CD4-positive, alpha-beta T cell (primary cell): ENCODE results near the gene PAPSS1. TPM values are rescaled to one million over a fixed set of nuclear protein-coding genes. Genes with fewer than 3 reads are reported as not detected.
A peak's percentile ranks its signal among the peaks of the same experiment; 100 is the strongest.
"Not testable (repeated sequence)": the region's sequence is repeated elsewhere in the genome, so short reads cannot be mapped to it uniquely, and the experiment has no call there.

Source experiments
- ATAC-seq: fragments of 200-7000 bp; cut with Tn5 transposase; one replicate; pipeline ENCODE4 v1.10.0; 2022; ENCODE audit warnings: mild to moderate bottlenecking; ENCODE audit not compliant: poor library complexity
- CTCF ChIA-PET: fragments of 350-600 bp; sonication (Branson Sonifier 250); formaldehyde crosslinking; loops from one replicate; lab custom pipeline; 2021; ENCODE audit warnings: antibody characterized with exemption, inconsistent platforms; lab: Charles Lee
- POLR2A ChIA-PET: fragments of 350-600 bp; sonication (Branson Sonifier 250); formaldehyde crosslinking; loops from one replicate; lab custom pipeline; 2021; ENCODE audit warnings: antibody characterized with exemption, inconsistent platforms; lab: Charles Lee
- DNase-seq, 14 experiments: peaks; one replicate each; pipeline ENCODE4 v3.0.0-alpha.2; 2013 to 2020; ENCODE audit warnings: mixed read lengths in 2 of 14
- H3K27ac ChIP-seq, 2 donors: one replicate each; pipeline versions ENCODE4 v1.5.1 to v1.7.0; 2013; ENCODE audit warnings: low read length in 2 of 2, low read depth in 1 of 2, mild to moderate bottlenecking in 1 of 2
- H3K27me3 ChIP-seq, 2 experiments: 1 replicate in 1 of 2; 2 replicates in 1 of 2; pipeline versions ENCODE4 v1.6.1 to v1.7.0; 2013; ENCODE audit warnings: low read length in 2 of 2, control low read depth in 1 of 2, mild to moderate bottlenecking in 1 of 2, moderate library complexity in 1 of 2; ENCODE audit not compliant: insufficient read depth in 2 of 2, control insufficient read depth in 1 of 2
- H3K36me3 ChIP-seq: one replicate; pipeline ENCODE4 v1.6.1; 2013; ENCODE audit warnings: low read length, control low read depth; ENCODE audit not compliant: insufficient read depth
- H3K4me1 ChIP-seq: one replicate; pipeline ENCODE4 v1.6.1; 2013; ENCODE audit warnings: low read length, control low read depth; ENCODE audit not compliant: insufficient read depth
- H3K4me3 ChIP-seq: one replicate; pipeline ENCODE4 v1.5.1; 2013; ENCODE audit warnings: mild to moderate bottlenecking, low read length, moderate library complexity
- H3K9me3 ChIP-seq, 2 experiments: 1 replicate in 1 of 2; 2 replicates in 1 of 2; pipeline versions ENCODE4 v1.6.1 to v1.7.0; 2013; ENCODE audit warnings: low read length in 2 of 2, mild to moderate bottlenecking in 2 of 2, control low read depth in 1 of 2, moderate library complexity in 1 of 2; ENCODE audit not compliant: control insufficient read depth in 1 of 2, insufficient read depth in 1 of 2
- H3K27ac Mint-ChIP-seq: one replicate; pipeline ENCODE4 v1.8.0; 2020; ENCODE audit warnings: mixed read lengths
- H3K27me3 Mint-ChIP-seq: one replicate; pipeline ENCODE4 v1.8.0; 2021; ENCODE audit warnings: mixed read lengths
- H3K36me3 Mint-ChIP-seq: one replicate; pipeline ENCODE4 v1.8.0; 2021; ENCODE audit warnings: low read depth, mixed read lengths
- H3K4me1 Mint-ChIP-seq: one replicate; pipeline ENCODE4 v1.8.0; 2021; ENCODE audit warnings: low read depth, mixed read lengths
- H3K4me3 Mint-ChIP-seq: one replicate; pipeline ENCODE4 v1.8.0; 2020; ENCODE audit warnings: mild to moderate bottlenecking, mixed read lengths
- H3K9me3 Mint-ChIP-seq: one replicate; pipeline ENCODE4 v1.8.0; 2020; ENCODE audit warnings: mixed read lengths
- CTCF ChIP-seq: fragments of 200-600 bp; IDR thresholded peaks from one replicate; pipeline ENCODE4 v1.8.0; 2022; ENCODE audit warnings: antibody characterized with exemption, mild to moderate bottlenecking
- intact Hi-C, 2 experiments: fragments of 100-400 bp; cut with DNase I in 1 of 2; cut with micrococcal nuclease in 1 of 2; formaldehyde crosslinking; loops; one replicate each; pipeline versions ENCODE4 v1.15.1 to v1.9.0; 2023 to 2025; cut with DNase I, micrococcal nuclease
- total RNA-seq, 174 experiments: library from RNA in 2 of 174; stranded (reverse) in 2 of 174; gene quantifications; one replicate each; pipeline ENCODE4 v1.2.3 and lab custom pipeline; 2021 to 2026

Gene PAPSS1
- total RNA-seq, 2 experiments from 2014 or later, result 5.6 to 6.6 TPM

- ChIA-PET CTCF (no interaction called here), POLR2A (interaction anchor here (1.5 kb wide), 1 partner anchor 13 kb away, joined by 4 read pairs; the partner anchor contains the start of gene PAPSS1)
- intact Hi-C loops, result loop anchor here (10.0 kb wide), 3 partner anchors 289 to 1499 kb away; no protein-coding TSS in a partner anchor
- TF ChIP-seq CTCF, result no peak
- Histone ChIP-seq H3K27ac (no peak overlapping the region), H3K36me3 (no peaks in the 10 kb centered on the region), H3K4me3 (no peak overlapping the region), H3K9me3 (no peaks in the 10 kb centered on the region), H3K4me1 (peaks cover 4% of the 10 kb centered on the region), H3K27me3 (no peaks in the 10 kb centered on the region)
- ATAC-seq (no peak), DNase-seq (no peak)
- Mint-ChIP-seq H3K4me3 (no peak overlapping the region), H3K27me3 (peaks cover 4% of the 10 kb centered on the region), H3K9me3 (no peaks in the 10 kb centered on the region), H3K27ac (no peak overlapping the region), H3K4me1 (no peaks in the 10 kb centered on the region), H3K36me3 (no peaks in the 10 kb centered on the region)
Measured at GRCh38 chr4:107733431-107733925, 13.4 kb upstream of the PAPSS1 start.

- peaks cover 10% of the 10 kb centered on the region for H3K27me3 Mint-ChIP-seq
- H3K9me3 ChIP-seq, H3K27ac ChIP-seq, H3K4me1 ChIP-seq, DNase-seq, CTCF ChIA-PET, H3K4me3 ChIP-seq, intact Hi-C loops, POLR2A ChIA-PET, H3K9me3 Mint-ChIP-seq, H3K36me3 ChIP-seq, H3K27ac Mint-ChIP-seq, ATAC-seq, H3K36me3 Mint-ChIP-seq, H3K4me1 Mint-ChIP-seq, H3K4me3 Mint-ChIP-seq, H3K27me3 ChIP-seq: not testable (repeated sequence)
Measured at GRCh38 chr4:107729050-107729449, 9.0 kb upstream of the PAPSS1 start.

- CTCF ChIA-PET, H3K36me3 Mint-ChIP-seq, POLR2A ChIA-PET, H3K36me3 ChIP-seq, H3K9me3 Mint-ChIP-seq, H3K9me3 ChIP-seq, H3K27me3 ChIP-seq, H3K4me3 ChIP-seq, H3K4me1 Mint-ChIP-seq, H3K4me1 ChIP-seq, H3K27ac Mint-ChIP-seq, DNase-seq, intact Hi-C loops, H3K4me3 Mint-ChIP-seq, H3K27ac ChIP-seq, ATAC-seq: not testable (repeated sequence)
- peaks cover 10% of the 10 kb centered on the region for H3K27me3 Mint-ChIP-seq
Measured at GRCh38 chr4:107726131-107726925, 6.3 kb upstream of the PAPSS1 start.

- TF ChIP-seq CTCF, result no peak
- ChIA-PET POLR2A (no interaction called here), CTCF (no interaction called here)
- Histone ChIP-seq H3K4me1 (peaks cover 10% of the 10 kb centered on the region), H3K27me3 (peaks cover 0 to 2% of the 10 kb centered on the region in 2 experiments), H3K36me3 (no peaks in the 10 kb centered on the region), H3K27ac (no peak overlapping the region), H3K4me3 (no peak overlapping the region), H3K9me3 (no peaks in the 10 kb centered on the region)
- H3K27ac Mint-ChIP-seq, result no peak overlapping the region
- H3K27me3 Mint-ChIP-seq, result peaks cover 10% of the 10 kb centered on the region
- H3K4me1 Mint-ChIP-seq, result peaks cover 13% of the 10 kb centered on the region
- no peak overlapping the region for H3K4me3 Mint-ChIP-seq
- no peak for DNase-seq
- no peak for ATAC-seq
- peaks cover 11% of the 10 kb centered on the region for H3K36me3 Mint-ChIP-seq
- H3K9me3 Mint-ChIP-seq, result no peaks in the 10 kb centered on the region
- intact Hi-C loops, result no loop called here
Measured at GRCh38 chr4:107725281-107725859, 5.3 kb upstream of the PAPSS1 start.

GRCh38 chr4:107723331-107723730 is 3.3 kb upstream of the PAPSS1 start:
- H3K9me3 Mint-ChIP-seq, H3K27me3 Mint-ChIP-seq, H3K27me3 ChIP-seq, POLR2A ChIA-PET, H3K27ac Mint-ChIP-seq, H3K4me3 ChIP-seq, H3K27ac ChIP-seq, H3K36me3 ChIP-seq, ATAC-seq, CTCF ChIA-PET, DNase-seq, H3K9me3 ChIP-seq: not testable (repeated sequence)
- Mint-ChIP-seq H3K4me3 (peak overlapping the region; percentile 55), H3K4me1 (peaks cover 30% of the 10 kb centered on the region), H3K36me3 (peaks cover 20% of the 10 kb centered on the region)
- peaks cover 24% of the 10 kb centered on the region for H3K4me1 ChIP-seq
- intact Hi-C loops, result loop anchor here in 1 of 2 experiments (5.0 kb wide), 2 partner anchors 899 to 1406 kb away; partner anchors contain the start of genes AIMP1, RPL34 and TBCK
